GM12878 (cell line): ENCODE results near the gene SUPT3H. TPM values are rescaled to one million over a fixed set of nuclear protein-coding genes. Genes with fewer than 3 reads are reported as not detected.

ENCODE experiments used
- ATAC-seq: fragments of 200-7000 bp; cut with Tn5 transposase; 3 replicates; pipeline ENCODE4 v1.9.1; 2020; ENCODE audit warnings: mild to moderate bottlenecking, moderate library complexity
- BruUV-seq: library from RNA; stranded (reverse); fragments of 400-500 nt; replicated peaks from 2 replicates; lab custom pipeline; 2021; lab: Mats Ljungman, UMichigan
- CTCF ChIA-PET: fragments of 300-600 bp; sonication (Branson Sonifier 250); formaldehyde crosslinking; extraction: SDS; loops from one replicate; lab custom pipeline; 2021; ENCODE audit warnings: inconsistent platforms; lab: Yijun Ruan, JAX
- POLR2A ChIA-PET: fragments of 350-600 bp; formaldehyde crosslinking; extraction: SDS; loops from one replicate; lab custom pipeline; 2021; ENCODE audit warnings: inconsistent platforms; lab: Charles Lee
- RAD21 ChIA-PET: fragments of 300-600 bp; sonication (Branson Sonifier 250); formaldehyde crosslinking; loops from one replicate; lab custom pipeline; 2023; ENCODE audit warnings: antibody characterized with exemption; ENCODE audit not compliant: unreplicated experiment; lab: Charles Lee
- SMC1A ChIA-PET: fragments of 300-600 bp; sonication (Branson Sonifier 250); formaldehyde crosslinking; loops from one replicate; lab custom pipeline; 2023; ENCODE audit not compliant: unreplicated experiment, uncharacterized antibody; lab: Charles Lee
- DNase-seq: peaks from one replicate; pipeline ENCODE4 v3.0.0-alpha.2; 2011; ENCODE audit warnings: low read depth, low spot score
- FAIRE-seq: peaks from 3 replicates; lab custom pipeline; 2011; peaks lifted over from hg19 to GRCh38; lab: Jason Lieb, UNC
- H2AFZ ChIP-seq: 2 replicates; pipeline ENCODE4 v1.6.0; 2011; ENCODE audit warnings: low read depth, low read length, control low read depth; ENCODE audit not compliant: control insufficient read depth
- H3K27ac ChIP-seq: 2 replicates; pipeline ENCODE4 v1.5.1; 2011; ENCODE audit warnings: control low read depth; ENCODE audit not compliant: control insufficient read depth, insufficient read depth
- H3K27me3 ChIP-seq, 2 experiments: replicated peaks in 1 of 2; 2 replicates each; pipeline versions ENCODE4 v1.6.0 to v1.6.1; 2011; ENCODE audit warnings: low read length in 1 of 2; ENCODE audit not compliant: control insufficient read depth in 2 of 2, insufficient read depth in 2 of 2
- H3K36me3 ChIP-seq, 2 experiments: 2 replicates each; pipeline ENCODE4 v1.5.1; 2011; ENCODE audit warnings: low read length in 1 of 2; ENCODE audit not compliant: control insufficient read depth in 2 of 2, insufficient read depth in 2 of 2
- H3K4me1 ChIP-seq: 2 replicates; pipeline ENCODE4 v1.6.1; 2011; ENCODE audit warnings: mild to moderate bottlenecking, low read length, moderate library complexity, mixed read lengths; ENCODE audit not compliant: control insufficient read depth, insufficient read depth
- H3K4me2 ChIP-seq: 2 replicates; pipeline ENCODE4 v1.6.0; 2011; ENCODE audit warnings: control low read depth; ENCODE audit not compliant: control insufficient read depth, insufficient read depth
- H3K4me3 ChIP-seq: fragments of 200-600 bp; sonication (generic); 2 replicates; pipeline ENCODE4 v1.5.1; 2016
- H3K79me2 ChIP-seq: 2 replicates; pipeline ENCODE4 v1.6.0; 2011; ENCODE audit warnings: low read length; ENCODE audit not compliant: control insufficient read depth, insufficient read depth
- H3K9ac ChIP-seq: 2 replicates; pipeline ENCODE4 v1.8.0; 2011; ENCODE audit warnings: low read length, control low read depth, mixed read lengths; ENCODE audit not compliant: control insufficient read depth, insufficient read depth
- H3K9me3 ChIP-seq: replicated peaks from 3 replicates; pipeline ENCODE4 v1.5.1; 2011; ENCODE audit warnings: mild to moderate bottlenecking, low read length; ENCODE audit not compliant: control insufficient read depth, insufficient read depth
- H4K20me1 ChIP-seq: 2 replicates; pipeline ENCODE4 v1.6.0; 2011; ENCODE audit not compliant: control insufficient read depth, insufficient read depth
- CBFB ChIP-seq: IDR thresholded peaks from 2 replicates; pipeline ENCODE4 v1.6.1; 2016; ENCODE audit warnings: antibody characterized with exemption, low read depth
- CHD4 ChIP-seq: fragments of 200-600 bp; sonication (generic); IDR thresholded peaks from 2 replicates; pipeline ENCODE4 v1.6.1; 2016; ENCODE audit warnings: mild to moderate bottlenecking
- GATAD2B ChIP-seq: fragments of 450-650 bp; conservative IDR thresholded peaks from 2 replicates; pipeline ENCODE4 v1.6.1; 2017; ENCODE audit warnings: low read depth, mild to moderate bottlenecking, moderate library complexity
- IKZF1 ChIP-seq: fragments of 450-650 bp; conservative IDR thresholded peaks from 2 replicates; pipeline ENCODE4 v1.6.1; 2017; ENCODE audit warnings: antibody characterized with exemption, mild to moderate bottlenecking
- NR2F1 ChIP-seq: fragments of 450-650 bp; conservative IDR thresholded peaks from 2 replicates; pipeline ENCODE4 v1.6.1; 2017; ENCODE audit warnings: mild to moderate bottlenecking
- PML ChIP-seq: IDR thresholded peaks from 2 replicates; pipeline ENCODE4 v1.6.1; 2012; ENCODE audit warnings: low read length, inconsistent platforms
- TAF1 ChIP-seq: IDR thresholded peaks from 2 replicates; pipeline ENCODE4 v1.6.1; 2011; ENCODE audit warnings: mild to moderate bottlenecking, low read depth, low read length, borderline replicate concordance
- USF1 ChIP-seq: IDR thresholded peaks from 2 replicates; pipeline ENCODE4 v1.6.1; 2011; ENCODE audit warnings: borderline replicate concordance, low read depth, mild to moderate bottlenecking, moderate library complexity, mixed read lengths, low read length; ENCODE audit not compliant: insufficient read depth; ENCODE audit errors: extremely low read length
- YBX1 ChIP-seq: fragments of 450-650 bp; IDR thresholded peaks from 2 replicates; pipeline ENCODE4 v1.6.1; 2016; ENCODE audit warnings: antibody characterized with exemption
- WGBS: methylation state at CpG from one replicate; pipeline ENCODE4 v1.1.6; 2016; ENCODE audit warnings: low lambda C conversion rate; ENCODE audit not compliant: insufficient replicate concordance, insufficient coverage; ENCODE audit errors: missing lambda C conversion rate; 5-methylcytosine and 5-hydroxymethylcytosine counted together
- in situ Hi-C: fragments of 300-500 bp; cut with MboI; formaldehyde crosslinking; loops from 9 replicates; pipeline ENCODE4 v1.14.3; 2018; ENCODE audit warnings: mixed read lengths
- intact Hi-C: fragments of 100-400 bp; cut with micrococcal nuclease; formaldehyde crosslinking; loops from one replicate; pipeline ENCODE4 v1.14.2; 2022; ENCODE audit not compliant: unreplicated experiment
- polyA plus RNA-seq, 11 experiments: library from polyadenylated mRNA; depleted of rRNA in 4 of 11; unstranded in 6 of 11; stranded (reverse) in 5 of 11; fragments of >200 nt; fragmentation: Nextera tagmentation in 4 of 11; fragmentation: Illumina TruSeq in 1 of 11; extraction: Ambion mirVana in 4 of 11; extraction: Trizol in 1 of 11; gene quantifications; 1 replicate in 1 of 11; 2 replicates in 10 of 11; pipeline versions ENCODE4 v1.2.1 to v1.2.3, GENCODE V29; 2011 to 2016; ENCODE audit warnings: inconsistent platforms in 2 of 11, missing spikeins in 2 of 11, low read depth in 1 of 11
- total RNA-seq, 4 experiments: library from RNA; depleted of rRNA in 3 of 4; stranded (reverse); fragments of >200 nt in 3 of 4; fragmentation: Illumina TruSeq in 1 of 4; extraction: Trizol in 1 of 4; gene quantifications; 2 replicates each; pipeline versions ENCODE4 v1.2.1 to v1.2.3, GENCODE V29; 2013 to 2021

SUPT3H gene
- total and polyA plus RNA-seq, 10 of the 15 experiments (the other 5 are each of a cell fraction or from before 2014, with no cell fraction given): 0.51 to 3.7 (median 2.0) TPM

- 0 out of 2 replicates have a peak, but pooled peaks have one; percentile 18 for TF ChIP-seq GATAD2B
- TF ChIP-seq NR2F1: peak; percentile 63; the same call in 1 of the 2 replicates
Observed at GRCh38 chr6:45377043-45377553, 636 bp downstream of the SUPT3H start (continued).

- no peaks in the 10 kb centered on the region for H3K36me3 ChIP-seq
- H4K20me1 ChIP-seq: no peaks in the 10 kb centered on the region
- no peak for ATAC-seq
- no peak for DNase-seq
- ChIA-PET SMC1A (interaction anchor here (0.9 to 2.9 kb wide), 2 partner anchors 8 to 338 kb away, joined by 4 to 15 read pairs; no protein-coding TSS in a partner anchor), CTCF (interaction anchor here (0.7 to 4.4 kb wide), 6 partner anchors 9 to 723 kb away, joined by 3 to 22 read pairs (median 3); no protein-coding TSS in a partner anchor), RAD21 (interaction anchor here (1.1 to 2.9 kb wide), 5 partner anchors 38 to 721 kb away, joined by 3 to 16 read pairs (median 7); no protein-coding TSS in a partner anchor), POLR2A (no interaction called here)
- H3K4me1 ChIP-seq: no peaks in the 10 kb centered on the region; the same call in 1 of the 2 replicates
- intact Hi-C loops (loop anchor here (5.0 to 10.0 kb wide), 4 partner anchors 222 to 719 kb away; no protein-coding TSS in a partner anchor), in situ Hi-C loops (no loop called here)
- no peaks in the 10 kb centered on the region; the same call in 2 of the 3 replicates for H3K9me3 ChIP-seq
- H3K27me3 ChIP-seq: peaks cover 0 to 2% of the 10 kb centered on the region in 2 experiments; a peak in 1 of 4 replicates
- 50% methylated on average over 11 of the region's 11 CpGs for WGBS
- H3K9ac ChIP-seq: no peak overlapping the region; the same call in 1 of the 2 replicates
- no peak for FAIRE-seq
- H3K27ac ChIP-seq: peak overlapping the region; percentile 80; the same call in 1 of the 2 replicates
- TF ChIP-seq CHD4: no peak
- no peak for TF ChIP-seq TAF1
- no peak for TF ChIP-seq YBX1
- TF ChIP-seq PML: no peak
- TF ChIP-seq CBFB: no peak
- no peak for TF ChIP-seq USF1
- TF ChIP-seq IKZF1: no peak
- TF ChIP-seq, all 136 proteins: peak for 0
- H2AFZ ChIP-seq: peak overlapping the region; percentile 95
- H3K4me3 ChIP-seq: peak overlapping the region; percentile 69
- H3K79me2 ChIP-seq: no peaks in the 10 kb centered on the region
- BruUV-seq: no TSS peak
- peak overlapping the region; percentile 78 for H3K4me2 ChIP-seq
Observed at GRCh38 chr6:45376310-45377042, 1.3 kb downstream of the SUPT3H start.
